ENCODE measurements around the gene IQCE. TPM values are rescaled to one million over a fixed set of nuclear protein-coding genes. Genes with fewer than 3 reads are reported as not detected.
A peak's percentile ranks its signal among the peaks of the same experiment; 100 is the strongest.

Gene IQCE
- total RNA-seq, 4 donors from 2014 or later, result 27.2 to 187 (median 55.5) TPM

GRCh38 chr7:2635810-2636701 lies 77.3 kb downstream of the IQCE start:
- H3K36me3 ChIP-seq, result no peaks in the 10 kb centered on the region
- no peak for DNase-seq
- in situ Hi-C loops (cut with MboI; ENCODE audit: low pct_ligation_motif_present in 1 of 4, low pct_unique_long_range_greater_than_20kb in 1 of 4, low sequenced_read_pairs in 3 of 4) (no loop called here), intact Hi-C loops (cut with DNase I; ENCODE audit: low total_unique reads) (no loop called here)
- peaks cover 29 to 71% (median 44%) of the 10 kb centered on the region in 4 donors for H3K4me1 ChIP-seq
- TF ChIP-seq EP300 (IDR thresholded peaks at IDR 0.05; ENCODE audit: low read depth) (no peak), POLR2AphosphoS5 (IDR thresholded peaks at IDR 0.05) (peak in 1 of 3 donors; percentile 16)
- no peaks in the 10 kb centered on the region for H3K27me3 ChIP-seq
- H3K9me3 ChIP-seq, result no peaks in the 10 kb centered on the region
- peak overlapping the region; percentile 31 to 86 (median 54) for H3K27ac ChIP-seq
- 77 to 90% methylated on average over 7 to 22 of the region's 22 CpGs for WGBS, 2 donors (ENCODE audit: low coverage in 1 of 2)
- H3K4me3 ChIP-seq, result no peak overlapping the region

- intact Hi-C loops (cut with DNase I; ENCODE audit: low total_unique reads) (no loop called here), in situ Hi-C loops (cut with MboI; ENCODE audit: low pct_ligation_motif_present in 1 of 4, low pct_unique_long_range_greater_than_20kb in 1 of 4, low sequenced_read_pairs in 3 of 4) (no loop called here)
- no peaks in the 10 kb centered on the region for H3K9me3 ChIP-seq
- no peaks in the 10 kb centered on the region for H3K27me3 ChIP-seq
- H3K36me3 ChIP-seq, result no peaks in the 10 kb centered on the region
- no peak overlapping the region for H3K4me3 ChIP-seq
- H3K27ac ChIP-seq, result peak overlapping the region; percentile 31 to 58 (median 47)
- 85% methylated on average over 17 of the region's 17 CpGs; no CpG with 5 or more reads in 1 of the 2 donors for WGBS, 2 donors (ENCODE audit: low coverage in 1 of 2)
- no peak for DNase-seq
- H3K4me1 ChIP-seq, result peaks cover 35 to 75% (median 49%) of the 10 kb centered on the region in 4 donors
- no peak for TF ChIP-seq CTCF (IDR thresholded peaks at IDR 0.05)
- TF ChIP-seq POLR2A (IDR thresholded peaks at IDR 0.05), result peak; percentile 14
- TF ChIP-seq EP300 (IDR thresholded peaks at IDR 0.05; ENCODE audit: low read depth), result no peak
- TF ChIP-seq POLR2AphosphoS5 (IDR thresholded peaks at IDR 0.05), result peak in 1 of 3 donors; percentile 7
These were observed 78.3 kb downstream of the IQCE start for GRCh38 chr7:2637066-2637471.

- 65% methylated on average over 15 of the region's 23 CpGs; no CpG with 5 or more reads in 1 of the 2 donors for WGBS, 2 donors (ENCODE audit: low coverage in 1 of 2)
These were observed 78.9 kb downstream of the IQCE start for GRCh38 chr7:2637505-2638223.

GRCh38 chr7:2638224-2638991 lies 79.6 kb downstream of the IQCE start:
- WGBS, 2 donors (ENCODE audit: low coverage in 1 of 2), result 70% methylated on average over 32 of the region's 34 CpGs; no CpG with 5 or more reads in 1 of the 2 donors
- in situ Hi-C loops (cut with MboI; ENCODE audit: low pct_ligation_motif_present in 1 of 4, low pct_unique_long_range_greater_than_20kb in 1 of 4, low sequenced_read_pairs in 3 of 4) (no loop called here), intact Hi-C loops (cut with DNase I; ENCODE audit: low total_unique reads) (no loop called here)
- H3K27ac ChIP-seq, result peak overlapping the region; percentile 2 to 72 (median 64)
- H3K4me1 ChIP-seq, result peaks cover 30 to 63% (median 44%) of the 10 kb centered on the region in 4 donors
- no peak for DNase-seq
- no peaks in the 10 kb centered on the region for H3K27me3 ChIP-seq
- H3K9me3 ChIP-seq, result no peaks in the 10 kb centered on the region
- H3K4me3 ChIP-seq, result no peak overlapping the region
- no peaks in the 10 kb centered on the region for H3K36me3 ChIP-seq
- TF ChIP-seq POLR2A (IDR thresholded peaks at IDR 0.05), result no peak
- no peak for TF ChIP-seq CTCF (IDR thresholded peaks at IDR 0.05)
- TF ChIP-seq POLR2AphosphoS5 (IDR thresholded peaks at IDR 0.05), result no peak
- TF ChIP-seq EP300 (IDR thresholded peaks at IDR 0.05; ENCODE audit: low read depth), result no peak

More at GRCh38 chr7:2637505-2638223, 78.9 kb downstream of the IQCE start:
- Histone ChIP-seq H3K27me3 (no peaks in the 10 kb centered on the region), H3K36me3 (no peaks in the 10 kb centered on the region), H3K27ac (peak overlapping the region; percentile 2 to 72 (median 64)), H3K4me3 (no peak overlapping the region), H3K9me3 (no peaks in the 10 kb centered on the region), H3K4me1 (peaks cover 37 to 71% (median 48%) of the 10 kb centered on the region in 4 donors)
- in situ Hi-C loops (cut with MboI; ENCODE audit: low pct_ligation_motif_present in 1 of 4, low pct_unique_long_range_greater_than_20kb in 1 of 4, low sequenced_read_pairs in 3 of 4) (no loop called here), intact Hi-C loops (cut with DNase I; ENCODE audit: low total_unique reads) (no loop called here)
- peak; percentile 67 for DNase-seq
- TF ChIP-seq POLR2AphosphoS5 (IDR thresholded peaks at IDR 0.05) (peak in 1 of 3 donors; percentile 3), POLR2A (IDR thresholded peaks at IDR 0.05) (no peak)
